Vagina (tissue), 2 donors: ENCODE measurements around the gene ADGRG7.

Experiments used
- CTCF ChIP-seq, 3 experiments: fragments of 450-650 bp in 2 of 3; fragments of 200-600 bp in 1 of 3; sonication (generic) in 1 of 3; IDR thresholded peaks; one replicate each; pipeline ENCODE4 v1.5.1; 2017 to 2019; ENCODE audit warnings: antibody characterized with exemption in 3 of 3, mild to moderate bottlenecking in 2 of 3, moderate library complexity in 2 of 3
- POLR2A ChIP-seq, 2 donors: fragments of 450-650 bp; IDR thresholded peaks; one replicate each; pipeline ENCODE4 v1.6.1; 2017; ENCODE audit warnings: antibody characterized with exemption in 2 of 2, mild to moderate bottlenecking in 2 of 2, moderate library complexity in 2 of 2
- POLR2AphosphoS5 ChIP-seq, 2 donors: sonication (generic); formaldehyde crosslinking; IDR thresholded peaks; one replicate each; pipeline ENCODE4 v1.9.0; 2017; ENCODE audit warnings: antibody characterized with exemption in 2 of 2, mild to moderate bottlenecking in 2 of 2, low read depth in 1 of 2; ENCODE audit not compliant: insufficient read depth in 1 of 2

- TF ChIP-seq CTCF (IDR thresholded peaks at IDR 0.05) (no peak), POLR2A (IDR thresholded peaks at IDR 0.05) (no peak), POLR2AphosphoS5 (IDR thresholded peaks at IDR 0.05; ENCODE audit: insufficient read depth in 1 of 2, low read depth in 1 of 2) (no peak)
Measured at GRCh38 chr3:100584101-100584660, 25.2 kb upstream of the ADGRG7 start.
